Ovary (tissue), 9 donors: ENCODE measurements around the gene TFDP1. TPM values are rescaled to one million over a fixed set of nuclear protein-coding genes. Genes with fewer than 3 reads are reported as not detected.

Experiments used
- DNase-seq, 5 donors: peaks; one replicate each; pipeline ENCODE4 v3.0.0-alpha.2; 2019 to 2020
- H3K27ac ChIP-seq, 2 donors: fragments of 200-600 bp; one replicate each; pipeline versions ENCODE4 v1.5.1 to v1.8.0; 2019 to 2022
- H3K27me3 ChIP-seq: fragments of 200-600 bp; one replicate; pipeline ENCODE4 v1.8.0; 2022
- H3K36me3 ChIP-seq: fragments of 200-600 bp; sonication (generic); one replicate; pipeline ENCODE4 v1.5.1; 2019
- H3K4me1 ChIP-seq: one replicate; pipeline ENCODE4 v1.8.1; 2013; ENCODE audit warnings: mild to moderate bottlenecking, moderate library complexity; ENCODE audit not compliant: insufficient read depth
- H3K4me3 ChIP-seq: fragments of 200-600 bp; sonication (generic); one replicate; pipeline ENCODE4 v1.5.1; 2017
- H3K9me3 ChIP-seq, 2 donors: fragments of 200-600 bp in 1 of 2; sonication (generic) in 1 of 2; one replicate each; pipeline versions ENCODE4 v1.5.1 to v1.8.1; 2013 to 2019; ENCODE audit warnings: mild to moderate bottlenecking in 1 of 2, moderate library complexity in 1 of 2
- CTCF ChIP-seq, 3 donors: fragments of 450-650 bp in 2 of 3; fragments of 200-600 bp in 1 of 3; IDR thresholded peaks; one replicate each; pipeline versions ENCODE4 v1.5.1 to v1.8.0; 2016 to 2022; ENCODE audit warnings: antibody characterized with exemption in 3 of 3, mild to moderate bottlenecking in 1 of 3
- EP300 ChIP-seq: sonication (generic); formaldehyde crosslinking; IDR thresholded peaks from one replicate; pipeline ENCODE4 v1.6.1; 2017; ENCODE audit warnings: antibody characterized with exemption
- POLR2A ChIP-seq: fragments of 450-650 bp; IDR thresholded peaks from one replicate; pipeline ENCODE4 v1.6.1; 2017; ENCODE audit warnings: antibody characterized with exemption, mild to moderate bottlenecking, moderate library complexity
- WGBS, 3 donors: extraction: QIAGEN DNeasy Blood & Tissue Kit in 1 of 3; methylation state at CpG; one replicate each; pipeline versions ENCODE4 v1.1.5 to v1.1.7; 2013 to 2017; 5-methylcytosine and 5-hydroxymethylcytosine counted together
- intact Hi-C, 4 donors: fragments of 100-400 bp; cut with DNase I; formaldehyde crosslinking; loops; one replicate each; pipeline versions ENCODE4 v1.11.0 to v1.15.1; 2022 to 2023
- polyA plus RNA-seq, 2 donors: library from polyadenylated mRNA; stranded (reverse); fragments of 200-250 nt in 1 of 2; fragments of 350-450 nt in 1 of 2; fragmentation: Illumina TruSeq in 1 of 2; extraction: RNeasy Lipid Tissue Mini Kit (QIAGEN cat#74804) in 1 of 2; gene quantifications; one replicate each; pipeline ENCODE4 v1.2.3, GENCODE V29; 2013 to 2014
- total RNA-seq, 7 donors: library from RNA; depleted of rRNA in 2 of 7; stranded (reverse); fragments of >200 nt in 2 of 7; fragmentation: NEBNext Ultra II Directional in 3 of 7; extraction: Animal tissue kit (Norgen Biotek cat#: 25700) in 3 of 7; gene quantifications; one replicate each; pipeline versions ENCODE4 v1.1.0 to v1.2.4, GENCODE V29; 2016 to 2023
- donor health status: DM: no; HTN: no; CAD: no; lungs with moderate emphysema.
- donor health status: DM: no; HTN: no; CAD: no.
- donor health status: Bipolar disorder and iron deficiency.
- donor health status: DM: yes; HTN: yes; CAD: no.
- donor health status: DM: no; HTN: no; CAD: no.
- donor health status: DM: yes; HTN: yes; CAD: no.

TFDP1 gene
- total and polyA plus RNA-seq, 9 donors = 8.8 to 45.6 (median 33.8) TPM

- TF ChIP-seq POLR2A (no peak), CTCF (IDR thresholded peaks at IDR 0.05) (no peak), EP300 (no peak)
- Histone ChIP-seq H3K9me3 (no peaks in the 10 kb centered on the region), H3K27me3 (no peaks in the 10 kb centered on the region), H3K4me1 (no peaks in the 10 kb centered on the region), H3K27ac (no peak overlapping the region), H3K4me3 (no peak overlapping the region), H3K36me3 (no peaks in the 10 kb centered on the region)
- DNase-seq = peak in 1 of 5 donors; percentile 19
- intact Hi-C loops = no loop called here
- WGBS, 3 donors = 74 to 79% (median 77%) methylated on average over 17 of the region's 17 CpGs
Measured at GRCh38 chr13:113564331-113565023, 20.1 kb upstream of the TFDP1 start.

GRCh38 chr13:113565526-113566226 is 18.9 kb upstream of the TFDP1 start:
- no peaks in the 10 kb centered on the region for H3K36me3 ChIP-seq
- 75 to 82% (median 81%) methylated on average over 26 of the region's 26 CpGs for whole genome bisulfite sequencing, 3 donors
- H3K4me3 ChIP-seq = no peak overlapping the region
- H3K27ac ChIP-seq = no peak overlapping the region
- intact Hi-C loops = no loop called here
- H3K9me3 ChIP-seq = no peaks in the 10 kb centered on the region
- TF ChIP-seq POLR2A = no peak
- TF ChIP-seq CTCF (IDR thresholded peaks at IDR 0.05) = no peak
- no peak for TF ChIP-seq EP300
- H3K27me3 ChIP-seq = no peaks in the 10 kb centered on the region
- DNase-seq = peak in 1 of 5 donors; percentile 12
- no peaks in the 10 kb centered on the region for H3K4me1 ChIP-seq

GRCh38 chr13:113566227-113566561 is 18.4 kb upstream of the TFDP1 start:
- no peak overlapping the region for H3K27ac ChIP-seq
- WGBS, 3 donors = 84 to 87% (median 85%) methylated on average over 17 of the region's 17 CpGs
- intact Hi-C loops = no loop called here
- H3K27me3 ChIP-seq = no peaks in the 10 kb centered on the region
- TF ChIP-seq EP300 (no peak), POLR2A (no peak), CTCF (IDR thresholded peaks at IDR 0.05) (no peak)
- H3K9me3 ChIP-seq = no peaks in the 10 kb centered on the region
- H3K36me3 ChIP-seq = no peaks in the 10 kb centered on the region
- no peak overlapping the region for H3K4me3 ChIP-seq
- DNase-seq = no peak
- no peaks in the 10 kb centered on the region for H3K4me1 ChIP-seq

GRCh38 chr13:113567681-113568080 is 16.9 kb upstream of the TFDP1 start:
- WGBS, 3 donors = 87 to 88% (median 87%) methylated on average over 4 of the region's 4 CpGs
- Histone ChIP-seq H3K4me3 (no peak overlapping the region), H3K36me3 (no peaks in the 10 kb centered on the region), H3K9me3 (no peaks in the 10 kb centered on the region), H3K27me3 (no peaks in the 10 kb centered on the region), H3K4me1 (no peaks in the 10 kb centered on the region), H3K27ac (no peak overlapping the region)
- no peak for DNase-seq
- TF ChIP-seq CTCF (IDR thresholded peaks at IDR 0.05) (no peak), EP300 (no peak), POLR2A (no peak)
- intact Hi-C loops = no loop called here
